Loucy (cell line): ENCODE results near the gene FGD6.

Experiments used
- H2AFZ ChIP-seq: fragments of 200-600 bp; sonication (generic); 2 replicates; pipeline ENCODE4 v1.6.0; 2016; ENCODE audit warnings: antibody characterized with exemption, mild to moderate bottlenecking, low read length, moderate library complexity
- H3F3A ChIP-seq: fragments of 200-600 bp; 2 replicates; pipeline ENCODE4 v1.6.0; 2016; ENCODE audit warnings: antibody characterized with exemption, low read depth, mild to moderate bottlenecking
- H3K27me3 ChIP-seq: fragments of 200-600 bp; sonication (generic); 2 replicates; pipeline ENCODE4 v1.6.1; 2014; ENCODE audit warnings: low read length, mild to moderate bottlenecking; ENCODE audit not compliant: insufficient read depth, poor library complexity, severe bottlenecking
- H3K36me3 ChIP-seq: fragments of 200-600 bp; sonication (generic); 2 replicates; pipeline ENCODE4 v1.6.1; 2016; ENCODE audit warnings: low read length; ENCODE audit not compliant: insufficient read depth
- H3K4me1 ChIP-seq: fragments of 200-600 bp; sonication (generic); 2 replicates; pipeline ENCODE4 v1.5.1; 2014; ENCODE audit warnings: low read length, mild to moderate bottlenecking; ENCODE audit not compliant: insufficient read depth, poor library complexity, severe bottlenecking
- H3K4me2 ChIP-seq: fragments of 200-600 bp; sonication (generic); 2 replicates; pipeline ENCODE4 v1.6.0; 2014; ENCODE audit warnings: antibody characterized with exemption, low read length, low read depth, mild to moderate bottlenecking; ENCODE audit not compliant: poor library complexity, severe bottlenecking
- H3K4me3 ChIP-seq: fragments of 200-600 bp; sonication (generic); 2 replicates; pipeline ENCODE4 v1.5.1; 2014; ENCODE audit warnings: low read length, mild to moderate bottlenecking, mixed read lengths; ENCODE audit not compliant: poor library complexity, severe bottlenecking
- H3K79me2 ChIP-seq: fragments of 200-600 bp; sonication (generic); 2 replicates; pipeline ENCODE4 v1.6.1; 2014; ENCODE audit warnings: low read length; ENCODE audit not compliant: insufficient read depth
- H3K9ac ChIP-seq: fragments of 200-600 bp; sonication (generic); 2 replicates; pipeline ENCODE4 v1.6.0; 2014; ENCODE audit warnings: mild to moderate bottlenecking, low read depth, low read length, moderate library complexity; ENCODE audit not compliant: poor library complexity, severe bottlenecking
- H3K9me2 ChIP-seq: fragments of 200-600 bp; sonication (generic); replicated peaks from 2 replicates; pipeline ENCODE4 v1.6.1; 2016; ENCODE audit warnings: low read depth, low read length, mixed read lengths
- H3K9me3 ChIP-seq: fragments of 200-600 bp; sonication (generic); 2 replicates; pipeline ENCODE4 v1.6.1; 2014; ENCODE audit warnings: mild to moderate bottlenecking, antibody characterized with exemption, low read length, low read depth; ENCODE audit not compliant: insufficient read depth
- H4K20me1 ChIP-seq: fragments of 200-600 bp; sonication (generic); 2 replicates; pipeline ENCODE4 v1.6.0; 2014; ENCODE audit warnings: antibody characterized with exemption, low read length, mild to moderate bottlenecking; ENCODE audit not compliant: insufficient read depth, poor library complexity, severe bottlenecking
- CTCF ChIP-seq: fragments of 200-600 bp; sonication (generic); conservative IDR thresholded peaks from 2 replicates; pipeline ENCODE4 v1.5.1; 2014; ENCODE audit warnings: mild to moderate bottlenecking, antibody characterized with exemption, low read length
- EZH2phosphoT487 ChIP-seq: fragments of 200-600 bp; IDR thresholded peaks from 2 replicates; pipeline ENCODE4 v1.6.1; 2018; ENCODE audit warnings: antibody characterized with exemption, mild to moderate bottlenecking, moderate library complexity, borderline replicate concordance

The FGD6 gene

GRCh38 chr12:95124106-95124505 lies 93.2 kb downstream of the FGD6 start:
- no peaks in the 10 kb centered on the region for H3K36me3 ChIP-seq
- no peaks in the 10 kb centered on the region for H3K9me2 ChIP-seq
- no peaks in the 10 kb centered on the region for H3K4me1 ChIP-seq
- H3K79me2 ChIP-seq = no peaks in the 10 kb centered on the region
- no peak overlapping the region for H3K4me3 ChIP-seq
- TF ChIP-seq CTCF (no peak), EZH2phosphoT487 (no peak)
- H3K27me3 ChIP-seq = no peaks in the 10 kb centered on the region
- no peak overlapping the region for H3K9ac ChIP-seq
- H2AFZ ChIP-seq = no peak overlapping the region
- no peaks in the 10 kb centered on the region for H3K9me3 ChIP-seq
- H3K4me2 ChIP-seq = no peak overlapping the region
- H3F3A ChIP-seq = no peaks in the 10 kb centered on the region
- H4K20me1 ChIP-seq = no peaks in the 10 kb centered on the region

GRCh38 chr12:95118788-95119179 lies 98.5 kb downstream of the FGD6 start:
- Histone ChIP-seq H4K20me1 (no peaks in the 10 kb centered on the region), H3K9me3 (no peaks in the 10 kb centered on the region), H3K79me2 (no peaks in the 10 kb centered on the region), H3K9me2 (no peaks in the 10 kb centered on the region), H3F3A (no peaks in the 10 kb centered on the region), H3K4me3 (no peak overlapping the region), H3K36me3 (no peaks in the 10 kb centered on the region), H2AFZ (no peak overlapping the region), H3K4me2 (no peak overlapping the region), H3K9ac (no peak overlapping the region), H3K27me3 (no peaks in the 10 kb centered on the region), H3K4me1 (peaks cover 11% of the 10 kb centered on the region)
- TF ChIP-seq EZH2phosphoT487 = no peak
- TF ChIP-seq CTCF = no peak

GRCh38 chr12:95118138-95118787 lies 99.0 kb downstream of the FGD6 start:
- no peak overlapping the region for H2AFZ ChIP-seq
- H3K4me3 ChIP-seq = no peak overlapping the region
- no peak for TF ChIP-seq EZH2phosphoT487
- H3F3A ChIP-seq = no peaks in the 10 kb centered on the region
- H3K36me3 ChIP-seq = no peaks in the 10 kb centered on the region
- no peaks in the 10 kb centered on the region for H3K9me3 ChIP-seq
- H3K9ac ChIP-seq = no peak overlapping the region
- H3K79me2 ChIP-seq = no peaks in the 10 kb centered on the region
- no peaks in the 10 kb centered on the region for H4K20me1 ChIP-seq
- no peak overlapping the region for H3K4me2 ChIP-seq
- H3K27me3 ChIP-seq = no peaks in the 10 kb centered on the region
- H3K9me2 ChIP-seq = no peaks in the 10 kb centered on the region
- H3K4me1 ChIP-seq = peaks cover 11% of the 10 kb centered on the region

GRCh38 chr12:95117178-95117599 lies 100.1 kb downstream of the FGD6 start:
- no peaks in the 10 kb centered on the region for H3K9me3 ChIP-seq
- H3K4me1 ChIP-seq = peaks cover 11% of the 10 kb centered on the region
- no peaks in the 10 kb centered on the region for H3K36me3 ChIP-seq
- no peak overlapping the region for H3K9ac ChIP-seq
- TF ChIP-seq CTCF (peak; percentile 83), EZH2phosphoT487 (no peak)
- no peaks in the 10 kb centered on the region for H4K20me1 ChIP-seq
- H3F3A ChIP-seq = no peaks in the 10 kb centered on the region
- peak overlapping the region; percentile 32; the same call in 1 of the 2 replicates for H2AFZ ChIP-seq
- H3K9me2 ChIP-seq = no peaks in the 10 kb centered on the region
- H3K79me2 ChIP-seq = no peaks in the 10 kb centered on the region
- no peaks in the 10 kb centered on the region for H3K27me3 ChIP-seq
- peak overlapping the region; percentile 54 for H3K4me2 ChIP-seq
- H3K4me3 ChIP-seq = no peak overlapping the region
